GM19193 (cell line): Measurements from ENCODE around the gene FOXG1.

ENCODE experiments used
- POLR2A ChIP-seq: IDR thresholded peaks from 4 replicates; pipeline ENCODE4 v1.6.1; 2011; ENCODE audit not compliant: insufficient read depth, insufficient read length; ENCODE audit errors: extremely low read depth

FOXG1 gene

GRCh38 chr14:28767853-28768741 is 1.5 kb downstream of the FOXG1 start:
- peak; percentile 56 for TF ChIP-seq POLR2A

GRCh38 chr14:28769276-28769880 is 2.8 kb downstream of the FOXG1 start:
- TF ChIP-seq POLR2A: no peak

GRCh38 chr14:28770061-28770460 is 3.5 kb downstream of the FOXG1 start:
- no peak for TF ChIP-seq POLR2A

GRCh38 chr14:28770630-28771029 is 4.0 kb downstream of the FOXG1 start:
- no peak for TF ChIP-seq POLR2A

GRCh38 chr14:28771168-28771567 is 4.6 kb downstream of the FOXG1 start:
- TF ChIP-seq POLR2A: no peak

GRCh38 chr14:28772613-28773012 is 6.0 kb downstream of the FOXG1 start:
- no peak for TF ChIP-seq POLR2A

- no peak for TF ChIP-seq POLR2A
These were observed 6.6 kb downstream of the FOXG1 start for GRCh38 chr14:28773176-28773575.

- TF ChIP-seq POLR2A: no peak
These were observed 7.5 kb downstream of the FOXG1 start for GRCh38 chr14:28773861-28774691.

- TF ChIP-seq POLR2A: no peak
These were observed 8.5 kb downstream of the FOXG1 start for GRCh38 chr14:28774764-28775735.

GRCh38 chr14:28776482-28777266 is 10.1 kb downstream of the FOXG1 start:
- no peak for TF ChIP-seq POLR2A

GRCh38 chr14:28777471-28778137 is 11.0 kb downstream of the FOXG1 start:
- no peak for TF ChIP-seq POLR2A

GRCh38 chr14:28778138-28779117 is 11.8 kb downstream of the FOXG1 start:
- TF ChIP-seq POLR2A: no peak
